SW480 (cell line): ENCODE data around the gene XRCC4.

Source experiments
- DNase-seq: peaks from one replicate; pipeline ENCODE4 v3.0.0-alpha.2; 2016; ENCODE audit warnings: low spot score

The XRCC4 gene

GRCh38 chr5:83071286-83072051 lies 5.9 kb upstream of the XRCC4 start:
- DNase-seq = no peak

DNA sequence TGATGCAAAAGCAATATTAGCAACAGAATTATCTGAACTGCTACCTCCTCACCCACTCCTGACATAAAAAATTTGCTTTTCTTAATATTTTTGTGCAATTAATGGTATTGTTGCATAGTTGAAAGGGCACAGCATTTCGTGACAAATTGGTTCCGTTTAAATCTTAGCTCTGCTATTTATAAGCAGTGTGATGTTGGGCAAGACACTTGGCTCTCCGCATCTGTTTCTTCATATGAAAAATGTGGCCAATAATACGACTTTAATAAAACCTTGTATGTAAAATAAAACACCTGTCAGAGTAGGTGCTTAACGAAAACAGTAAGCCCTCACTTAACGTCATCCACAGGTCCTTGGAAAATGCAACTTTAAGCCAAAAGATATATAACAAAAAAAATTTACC lies 4.4 kb upstream of the XRCC4 start:
- no peak for DNase-seq

DNA sequence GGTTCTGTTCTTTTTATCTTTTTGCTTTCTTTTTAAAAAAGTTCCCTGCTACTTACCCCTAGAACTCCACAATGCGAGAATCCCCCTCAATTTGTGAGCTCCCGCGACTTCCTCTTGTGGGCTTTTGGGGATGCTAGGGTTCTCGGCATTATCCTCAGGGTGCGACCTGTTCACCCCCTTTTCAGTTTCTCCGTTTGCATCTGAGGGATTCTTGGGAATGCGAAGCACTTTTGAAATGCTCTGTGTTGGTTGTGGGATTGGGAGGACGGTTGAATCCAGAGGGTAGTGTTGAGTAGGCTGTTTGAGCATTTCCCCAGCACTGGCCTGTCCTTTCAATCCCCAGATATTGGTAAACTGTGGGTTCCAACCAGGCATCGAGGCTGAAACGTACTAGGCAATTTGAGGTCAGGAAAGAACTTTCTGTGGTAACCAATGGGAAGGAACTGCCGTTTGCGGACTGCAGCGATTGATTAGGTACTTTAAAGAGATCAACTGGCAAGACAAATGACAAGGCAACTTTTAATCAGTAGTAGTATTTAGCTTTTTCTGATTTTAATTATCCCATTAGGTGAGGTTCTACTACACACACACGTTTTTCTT lies 415 bp downstream of the XRCC4 start:
- DNase-seq = peak; percentile 14

DNA sequence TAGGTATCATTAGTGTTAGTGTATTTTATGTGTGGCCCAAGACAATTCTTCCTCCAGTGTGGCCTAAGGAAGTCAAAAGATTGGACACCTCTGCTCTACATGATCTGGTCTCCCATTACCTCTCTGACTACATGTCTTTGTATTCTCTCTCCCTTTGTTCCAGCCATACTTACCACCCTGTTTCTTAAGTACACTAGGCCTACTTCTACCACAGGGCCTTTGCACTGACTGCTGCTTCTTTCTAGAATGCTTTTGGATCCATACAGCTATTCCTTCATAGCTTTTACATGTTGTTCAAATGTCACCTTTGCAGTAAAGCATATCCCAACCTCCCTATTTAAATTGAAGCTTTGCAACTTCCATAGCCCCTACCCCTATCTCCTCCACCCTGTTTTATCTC lies 5.4 kb downstream of the XRCC4 start:
- no peak for DNase-seq

- no peak for DNase-seq
Measured at GRCh38 chr5:83084336-83084735, 7.0 kb downstream of the XRCC4 start.

DNA sequence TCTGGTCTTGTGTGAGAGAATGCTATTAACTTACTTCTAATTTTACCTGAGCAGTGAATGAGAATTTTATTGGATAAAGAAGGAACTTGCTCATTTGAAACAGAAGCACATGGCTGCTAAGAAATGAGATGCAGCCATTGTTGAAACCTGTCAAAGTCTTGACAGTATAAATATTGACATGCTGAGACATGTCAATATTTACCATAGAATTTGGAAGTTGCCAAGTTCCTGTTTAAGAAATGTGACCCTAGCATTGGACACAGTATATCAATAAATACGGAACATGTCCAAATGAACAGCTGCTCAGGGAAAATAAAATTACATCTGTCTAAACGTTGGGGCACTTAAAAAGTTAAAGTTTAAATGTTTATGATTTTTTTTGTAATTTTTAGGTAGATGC lies 7.8 kb downstream of the XRCC4 start:
- DNase-seq = no peak

DNA sequence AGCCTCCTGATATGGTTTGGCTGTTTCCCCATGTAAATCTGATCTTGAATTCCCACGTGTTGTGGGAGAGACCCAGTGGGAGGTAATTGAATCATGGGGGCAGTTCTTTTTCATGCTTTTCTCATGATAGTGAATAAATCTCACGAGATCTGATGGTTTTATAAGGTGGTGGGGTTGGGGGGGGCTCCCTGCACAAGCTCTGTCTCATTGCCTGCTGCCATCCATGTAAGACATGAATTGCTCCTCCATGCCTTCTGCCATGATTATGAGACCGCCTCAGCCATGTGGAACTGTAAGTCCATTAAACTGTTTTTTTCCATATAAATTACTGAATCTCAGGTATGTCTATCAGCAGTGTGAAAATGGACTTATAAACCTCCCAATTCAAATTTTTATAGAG lies 12.8 kb downstream of the XRCC4 start:
- DNase-seq = no peak

- no peak for DNase-seq
Measured at GRCh38 chr5:83092619-83093018, 15.3 kb downstream of the XRCC4 start.

- DNase-seq = no peak
Measured at GRCh38 chr5:83093692-83094091, 16.3 kb downstream of the XRCC4 start.

- DNase-seq = no peak
Measured at GRCh38 chr5:83095163-83095956, 18.0 kb downstream of the XRCC4 start.

DNA sequence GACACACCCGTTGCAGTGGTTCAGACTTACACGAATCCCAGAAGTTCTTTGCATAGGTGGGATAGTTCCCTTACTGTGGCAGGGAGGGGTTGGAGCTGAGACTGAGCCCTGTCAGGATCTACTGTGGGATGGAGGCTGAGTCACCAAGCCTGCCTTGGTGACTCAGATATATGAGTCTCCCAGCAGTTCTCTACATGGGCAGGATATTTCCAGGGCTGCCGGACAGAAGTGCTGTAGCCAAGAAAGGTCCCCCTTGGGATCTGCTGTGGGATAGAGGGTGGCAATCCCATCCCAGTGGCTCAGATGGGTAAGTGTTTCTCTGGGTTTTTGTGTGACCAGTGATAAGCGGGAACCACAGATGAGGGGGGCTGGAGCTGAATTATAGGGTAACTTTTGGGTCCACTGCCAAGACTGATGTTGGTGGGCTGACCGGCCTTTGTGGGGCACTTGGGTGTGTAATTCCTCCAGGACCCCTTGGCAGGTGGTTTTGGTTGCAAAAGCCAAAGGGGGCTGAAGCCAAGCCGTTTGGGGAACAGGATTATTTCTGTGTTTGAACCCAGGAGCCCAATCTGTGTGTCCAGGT lies 18.7 kb downstream of the XRCC4 start:
- DNase-seq = peak; percentile 55

GRCh38 chr5:83096660-83097339 lies 19.5 kb downstream of the XRCC4 start:
- no peak for DNase-seq

DNA sequence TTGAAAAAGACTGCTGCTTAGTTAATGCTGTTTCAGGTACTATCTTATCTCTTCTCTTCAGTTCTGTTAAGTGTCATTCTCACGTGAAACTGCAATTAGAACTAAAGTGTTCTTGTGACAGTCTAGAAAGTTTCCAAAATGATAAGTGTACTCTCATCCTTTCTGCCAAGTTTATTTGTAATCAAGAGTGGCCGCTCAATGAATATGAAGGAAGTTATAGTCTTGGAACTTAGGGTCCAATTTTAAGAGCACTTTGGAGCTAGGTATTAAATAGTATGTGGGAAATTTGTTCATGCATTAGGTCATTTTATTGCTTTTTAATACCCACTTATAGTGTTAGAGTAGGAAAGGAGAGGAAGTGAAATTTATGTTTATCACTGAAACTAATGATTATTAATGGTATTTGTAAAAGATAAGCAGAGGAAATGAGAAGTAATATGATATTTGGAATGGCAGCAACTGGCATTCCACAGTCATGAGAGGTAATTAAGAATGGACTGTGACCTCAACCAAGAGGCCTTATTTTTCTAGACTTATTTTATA lies 20.4 kb downstream of the XRCC4 start:
- no peak for DNase-seq

- no peak for DNase-seq
Measured at GRCh38 chr5:83099001-83099400, 21.7 kb downstream of the XRCC4 start.

DNA sequence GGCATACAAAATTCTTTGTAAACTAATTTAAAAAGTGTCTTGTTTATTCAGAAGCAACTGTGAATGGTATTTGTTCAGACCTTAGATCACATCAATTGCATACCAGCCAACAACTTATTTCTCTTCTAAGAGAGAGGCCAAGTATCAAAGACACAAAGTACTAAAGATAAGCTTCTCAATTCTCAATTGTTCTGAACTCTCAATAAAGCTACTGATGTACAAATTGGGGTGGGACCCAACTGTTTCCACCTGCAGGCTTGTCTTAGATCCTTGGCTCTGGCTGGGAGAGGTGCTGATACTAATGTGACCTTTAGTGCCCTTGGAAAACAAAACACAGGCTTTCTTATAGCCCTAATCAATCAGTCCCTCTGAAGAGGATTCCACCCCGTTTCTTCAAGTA lies 22.1 kb downstream of the XRCC4 start:
- DNase-seq = no peak

DNA sequence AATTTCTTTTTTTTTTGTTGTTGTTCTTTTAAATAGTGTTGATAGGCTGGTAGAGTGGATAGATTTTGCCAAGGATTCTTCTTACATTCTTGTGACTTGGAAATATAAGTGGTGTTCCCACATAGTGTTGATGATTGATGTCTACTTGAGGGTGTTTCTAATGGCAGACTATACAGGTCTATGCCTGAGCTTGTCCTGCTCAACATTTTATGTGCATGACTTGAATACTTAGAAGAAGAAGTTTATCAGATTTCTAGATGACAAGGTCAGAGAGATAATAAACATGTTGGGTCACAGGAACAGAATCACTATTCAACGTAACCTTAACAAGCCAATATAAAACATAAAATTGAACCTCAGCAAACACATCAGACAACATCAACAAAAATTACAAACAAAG lies 24.2 kb downstream of the XRCC4 start:
- DNase-seq = no peak

DNA sequence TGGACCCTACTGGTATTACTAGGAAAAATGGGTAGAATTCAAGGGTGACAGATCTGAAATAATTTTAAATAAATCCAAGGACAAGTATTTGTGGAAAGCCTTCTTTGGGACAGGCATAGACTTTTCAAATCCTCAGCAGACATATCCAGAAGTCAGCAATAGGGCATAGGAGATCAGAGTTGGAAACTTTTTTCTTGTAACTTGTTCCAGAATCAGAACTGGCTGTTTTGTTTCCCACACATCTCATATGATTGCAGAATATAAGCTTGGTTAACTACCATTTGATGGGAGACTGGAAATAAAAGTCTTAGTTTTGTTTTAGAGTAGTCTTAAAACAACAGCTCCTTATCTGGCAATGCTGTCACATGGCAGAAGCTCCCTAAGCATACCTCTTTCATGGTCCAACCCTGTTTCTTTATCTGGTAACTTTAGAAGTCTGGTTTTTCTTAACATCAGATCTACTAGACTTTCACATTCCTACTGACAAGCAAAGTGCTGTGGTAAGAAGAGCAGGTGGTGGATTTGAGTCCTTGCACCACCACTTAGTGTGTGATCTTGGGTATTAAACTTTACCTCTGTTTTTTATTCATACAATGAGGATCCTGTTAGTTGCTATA lies 25.1 kb downstream of the XRCC4 start:
- no peak for DNase-seq

DNA sequence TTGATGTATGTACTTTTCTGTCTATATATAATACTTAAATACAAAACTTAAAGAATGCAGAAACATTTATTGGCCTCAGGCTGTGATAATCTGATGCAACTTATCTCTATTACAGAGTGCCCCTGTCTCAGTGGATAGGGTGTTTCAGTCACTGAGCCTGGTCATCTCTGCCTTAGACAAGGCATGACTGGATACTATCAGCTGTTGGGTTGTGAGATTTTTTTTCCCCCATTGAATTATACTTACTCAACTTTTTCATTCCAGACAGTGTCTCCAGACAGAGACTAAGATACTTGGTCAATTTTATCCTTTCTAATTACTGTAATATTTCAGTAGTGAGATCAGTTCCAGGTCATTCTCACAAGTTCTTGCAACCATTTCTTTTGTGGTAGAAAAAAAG lies 26.7 kb downstream of the XRCC4 start:
- DNase-seq = no peak

DNA sequence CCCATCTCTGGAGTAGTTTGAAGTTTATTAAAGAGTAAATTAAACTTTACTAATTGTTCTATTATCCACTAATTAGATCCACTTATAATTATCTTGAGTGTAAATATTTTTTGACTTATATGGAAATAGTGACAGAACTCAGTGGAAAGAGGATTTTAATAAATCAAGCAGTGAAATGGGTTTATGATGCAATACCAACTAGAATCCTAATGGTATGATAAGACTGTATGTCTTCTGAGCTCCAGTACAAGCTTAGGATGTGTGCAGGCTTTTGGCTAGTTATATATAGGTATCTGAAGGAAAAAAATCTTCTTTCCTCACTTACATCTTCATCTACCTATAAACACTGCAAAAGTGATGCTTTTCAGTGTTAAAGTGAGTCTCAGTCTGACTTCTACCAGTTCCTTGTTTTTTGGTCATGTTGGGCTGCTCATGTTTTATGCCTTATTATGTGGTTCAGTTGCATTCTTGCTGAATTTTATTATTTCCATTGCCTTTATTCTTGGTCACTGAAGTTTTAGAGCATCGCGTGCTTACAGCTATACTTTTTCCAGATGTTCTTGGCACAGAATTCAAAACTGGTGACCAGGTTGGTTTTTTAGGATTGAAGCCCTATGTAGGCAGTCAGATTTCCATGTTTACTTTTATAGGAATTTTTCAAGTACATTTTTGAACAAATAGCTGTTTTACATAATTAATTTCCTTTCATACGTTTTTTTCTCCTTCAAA lies 30.5 kb downstream of the XRCC4 start:
- DNase-seq = no peak

DNA sequence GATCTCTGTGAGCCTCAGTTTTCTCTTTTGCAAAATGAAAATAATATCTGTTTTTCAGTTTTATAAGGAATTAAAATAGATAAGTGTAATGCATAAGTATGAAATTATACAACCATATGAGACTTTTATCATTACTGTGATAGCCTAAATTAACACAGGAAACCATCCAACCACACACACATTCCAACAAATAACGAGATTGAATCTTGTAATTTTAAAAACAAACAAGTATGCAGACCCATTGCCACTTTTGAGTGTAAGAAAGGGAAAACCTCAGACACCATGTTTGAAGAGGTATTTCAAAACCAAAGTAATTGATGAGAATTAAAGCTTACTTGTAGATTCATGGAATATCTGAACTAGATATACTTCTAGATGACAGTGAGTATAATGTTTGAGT lies 32.0 kb downstream of the XRCC4 start:
- DNase-seq = no peak

- no peak for DNase-seq
Measured at GRCh38 chr5:83115816-83116215, 38.5 kb downstream of the XRCC4 start.
